ENCODE measurements around the gene PLSCR5. TPM values are rescaled to one million over a fixed set of nuclear protein-coding genes. Genes with fewer than 3 reads are reported as not detected.

Gene PLSCR5, protein sequence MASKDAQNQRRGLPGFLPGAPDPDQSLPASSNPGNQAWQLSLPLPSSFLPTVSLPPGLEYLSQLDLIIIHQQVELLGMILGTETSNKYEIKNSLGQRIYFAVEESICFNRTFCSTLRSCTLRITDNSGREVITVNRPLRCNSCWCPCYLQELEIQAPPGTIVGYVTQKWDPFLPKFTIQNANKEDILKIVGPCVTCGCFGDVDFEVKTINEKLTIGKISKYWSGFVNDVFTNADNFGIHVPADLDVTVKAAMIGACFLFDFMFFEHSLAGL
- total RNA-seq: not detected
- polyA plus RNA-seq (ENCODE audit: insufficient read depth, low read depth, low replicate concordance): not detected
- long read RNA-seq, donor 1: 0 reads
- long read RNA-seq, donor 2: 0 reads

GRCh38 chr3:146605106-146605505 is at the start of gene PLSCR5:
PLSCR5 (minus strand) TSS chr3:146605346; CDS start chr3:146605212, 134 bp downstream.
- H3K4me3 ChIP-seq: no peak within 1 kb of the TSS
- H3K27me3 ChIP-seq: no peaks in the 10 kb centered on the region
- no peaks in the 10 kb centered on the region for H3K9me3 ChIP-seq
- H3K27ac ChIP-seq: no peak within 1 kb of the TSS
- DNase-seq: no peak
- no peak for TF ChIP-seq POLR2A (IDR thresholded peaks at IDR 0.05)
- no peaks in the 10 kb centered on the region for H3K4me1 ChIP-seq
- no peaks in the 10 kb centered on the region for H3K36me3 ChIP-seq (ENCODE audit: low read depth, missing control alignments)
- WGBS, 2 donors: 51 to 53% methylated on average over 3 of the region's 3 CpGs
- intact Hi-C loops (cut with DNase I; ENCODE audit: low total_unique reads): no loop called here

GRCh38 chr3:146653978-146654377 is 48.8 kb upstream of the PLSCR5 start:
- 82 to 85% methylated on average over 3 of the region's 3 CpGs for WGBS, 2 donors
- H3K4me1 ChIP-seq: peaks cover 3% of the 10 kb centered on the region
- H3K4me3 ChIP-seq: no peak overlapping the region
- no peak overlapping the region for H3K27ac ChIP-seq
- TF ChIP-seq CTCF (IDR thresholded peaks at IDR 0.05) (no peak), POLR2A (IDR thresholded peaks at IDR 0.05) (no peak)
- H3K27me3 ChIP-seq: no peaks in the 10 kb centered on the region
- DNase-seq: no peak
- H3K36me3 ChIP-seq (ENCODE audit: low read depth, missing control alignments): no peaks in the 10 kb centered on the region
- intact Hi-C loops (cut with DNase I; ENCODE audit: low total_unique reads): no loop called here
- H3K9me3 ChIP-seq: no peaks in the 10 kb centered on the region

GRCh38 chr3:146650691-146651442 is 45.7 kb upstream of the PLSCR5 start:
- TF ChIP-seq POLR2A (IDR thresholded peaks at IDR 0.05) (no peak), CTCF (IDR thresholded peaks at IDR 0.05) (no peak)

GRCh38 chr3:146646261-146646660 is 41.1 kb upstream of the PLSCR5 start:
- 69 to 70% methylated on average over 4 of the region's 4 CpGs for WGBS, 2 donors

More at GRCh38 chr3:146650691-146651442, 45.7 kb upstream of the PLSCR5 start:
- intact Hi-C loops (cut with DNase I; ENCODE audit: low total_unique reads): no loop called here
- Histone ChIP-seq H3K36me3 (ENCODE audit: low read depth, missing control alignments) (no peaks in the 10 kb centered on the region), H3K4me1 (peaks cover 3% of the 10 kb centered on the region), H3K27me3 (no peaks in the 10 kb centered on the region), H3K9me3 (no peaks in the 10 kb centered on the region), H3K4me3 (no peak overlapping the region), H3K27ac (no peak overlapping the region)
- 72 to 75% methylated on average over 2 of the region's 2 CpGs for WGBS, 2 donors
- DNase-seq: no peak

More at GRCh38 chr3:146646261-146646660, 41.1 kb upstream of the PLSCR5 start:
- intact Hi-C loops (cut with DNase I; ENCODE audit: low total_unique reads): no loop called here
- Histone ChIP-seq H3K36me3 (ENCODE audit: low read depth, missing control alignments) (no peaks in the 10 kb centered on the region), H3K27ac (no peak overlapping the region), H3K4me3 (no peak overlapping the region), H3K27me3 (no peaks in the 10 kb centered on the region), H3K4me1 (peaks cover 3% of the 10 kb centered on the region), H3K9me3 (no peaks in the 10 kb centered on the region)
- TF ChIP-seq CTCF (IDR thresholded peaks at IDR 0.05) (no peak), POLR2A (IDR thresholded peaks at IDR 0.05) (no peak)
- no peak for DNase-seq
